Neural cell (in vitro differentiated cells): ENCODE measurements around the gene CDCP2.

Experiments used
- EZH2 ChIP-seq: fragments of 200-600, 300-800 bp; shearing (Covaris generic), sonication (generic); IDR thresholded peaks from 2 replicates; pipeline ENCODE4 v1.6.1; 2014; ENCODE audit warnings: antibody characterized with exemption, low read length, borderline replicate concordance, mild to moderate bottlenecking; ENCODE audit not compliant: insufficient read depth, poor library complexity, severe bottlenecking
- RAD21 ChIP-seq: fragments of 450-650 bp; conservative IDR thresholded peaks from 2 replicates; pipeline ENCODE4 v1.6.1; 2014; ENCODE audit warnings: antibody characterized with exemption, mild to moderate bottlenecking, moderate library complexity
- TAF1 ChIP-seq: IDR thresholded peaks from 2 replicates; pipeline ENCODE4 v1.6.1; 2012; ENCODE audit warnings: low read depth
- TF ChIP-seq, protein P1 (sequence below): fragments of 450-650 bp; IDR thresholded peaks from 2 replicates; pipeline ENCODE4 v1.5.1; 2014; ENCODE audit warnings: antibody characterized with exemption, mild to moderate bottlenecking, moderate library complexity; ENCODE audit not compliant: poor library complexity, severe bottlenecking

DNA sequence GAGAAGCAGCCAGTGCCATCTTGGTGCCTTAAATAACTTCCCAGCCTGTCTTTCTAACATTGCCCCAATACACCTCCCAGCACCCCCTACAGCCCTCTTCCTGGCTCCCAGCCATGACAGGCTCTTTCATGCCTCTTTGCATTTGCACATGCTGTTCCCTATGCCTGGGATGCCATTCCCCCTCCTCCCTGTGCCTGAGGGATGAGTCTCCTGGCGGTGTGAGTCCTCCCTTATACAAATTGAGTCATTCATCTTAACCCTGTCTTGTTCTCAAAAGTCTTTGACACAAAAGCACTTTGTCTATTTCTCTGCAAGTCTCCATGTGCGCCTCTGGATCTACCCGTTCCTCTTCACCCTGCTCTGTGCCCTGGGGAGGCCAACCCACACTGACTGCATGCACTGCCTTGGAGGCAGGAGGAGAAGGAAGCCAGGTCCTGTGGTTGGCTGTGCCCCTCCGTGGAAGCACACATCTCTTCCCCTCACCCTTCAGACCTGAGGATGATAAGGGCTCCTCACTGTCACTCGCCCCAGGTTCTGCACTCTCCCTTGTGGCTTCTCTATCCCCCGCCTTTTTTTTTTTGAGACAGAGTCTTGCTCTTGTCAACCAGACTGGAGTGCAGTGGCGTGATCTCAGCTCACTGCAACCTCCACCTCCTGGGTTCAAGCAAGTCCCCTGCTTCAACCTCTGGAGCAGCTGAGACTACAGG is 25.1 kb downstream of the CDCP2 start:
- TF ChIP-seq, protein P1, sequence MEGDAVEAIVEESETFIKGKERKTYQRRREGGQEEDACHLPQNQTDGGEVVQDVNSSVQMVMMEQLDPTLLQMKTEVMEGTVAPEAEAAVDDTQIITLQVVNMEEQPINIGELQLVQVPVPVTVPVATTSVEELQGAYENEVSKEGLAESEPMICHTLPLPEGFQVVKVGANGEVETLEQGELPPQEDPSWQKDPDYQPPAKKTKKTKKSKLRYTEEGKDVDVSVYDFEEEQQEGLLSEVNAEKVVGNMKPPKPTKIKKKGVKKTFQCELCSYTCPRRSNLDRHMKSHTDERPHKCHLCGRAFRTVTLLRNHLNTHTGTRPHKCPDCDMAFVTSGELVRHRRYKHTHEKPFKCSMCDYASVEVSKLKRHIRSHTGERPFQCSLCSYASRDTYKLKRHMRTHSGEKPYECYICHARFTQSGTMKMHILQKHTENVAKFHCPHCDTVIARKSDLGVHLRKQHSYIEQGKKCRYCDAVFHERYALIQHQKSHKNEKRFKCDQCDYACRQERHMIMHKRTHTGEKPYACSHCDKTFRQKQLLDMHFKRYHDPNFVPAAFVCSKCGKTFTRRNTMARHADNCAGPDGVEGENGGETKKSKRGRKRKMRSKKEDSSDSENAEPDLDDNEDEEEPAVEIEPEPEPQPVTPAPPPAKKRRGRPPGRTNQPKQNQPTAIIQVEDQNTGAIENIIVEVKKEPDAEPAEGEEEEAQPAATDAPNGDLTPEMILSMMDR: no peak
- TF ChIP-seq TAF1 (no peak), RAD21 (no peak), EZH2 (no peak)
